Activated CD4-positive, alpha-beta T cell treated with anti-CD3 and anti-CD28 coated beads, Interleukin-10, Interleukin-2, amounts not matched to agents 100 ng/mL and 50 ng/mL, durations not matched to agents 16 hours and 8 hours (primary cell): Measurements from ENCODE around the gene RNF166.

Experiments used
- DNase-seq: peaks from one replicate; pipeline ENCODE4 v3.0.0-alpha.2; 2020

Gene RNF166

DNA sequence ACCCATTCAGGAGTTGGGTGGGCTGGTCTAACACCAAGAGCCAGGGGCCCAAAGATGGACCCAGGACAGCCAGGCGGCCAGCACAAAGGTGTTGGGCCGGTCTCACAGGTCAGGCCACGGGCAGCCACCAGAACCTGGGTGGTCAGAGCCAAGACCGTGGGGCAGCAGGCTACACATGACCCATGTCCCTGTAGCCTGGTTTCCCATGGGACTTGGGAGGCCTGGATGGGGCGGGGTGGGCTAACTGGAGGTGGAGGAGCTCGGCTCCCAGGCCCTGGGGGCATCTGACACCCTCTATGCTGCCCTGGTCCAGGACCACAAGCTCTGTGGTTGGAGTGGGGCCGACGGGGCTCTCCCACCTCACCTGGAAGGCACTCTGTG lies 17.3 kb upstream of the RNF166 start:
- no peak for DNase-seq

DNA sequence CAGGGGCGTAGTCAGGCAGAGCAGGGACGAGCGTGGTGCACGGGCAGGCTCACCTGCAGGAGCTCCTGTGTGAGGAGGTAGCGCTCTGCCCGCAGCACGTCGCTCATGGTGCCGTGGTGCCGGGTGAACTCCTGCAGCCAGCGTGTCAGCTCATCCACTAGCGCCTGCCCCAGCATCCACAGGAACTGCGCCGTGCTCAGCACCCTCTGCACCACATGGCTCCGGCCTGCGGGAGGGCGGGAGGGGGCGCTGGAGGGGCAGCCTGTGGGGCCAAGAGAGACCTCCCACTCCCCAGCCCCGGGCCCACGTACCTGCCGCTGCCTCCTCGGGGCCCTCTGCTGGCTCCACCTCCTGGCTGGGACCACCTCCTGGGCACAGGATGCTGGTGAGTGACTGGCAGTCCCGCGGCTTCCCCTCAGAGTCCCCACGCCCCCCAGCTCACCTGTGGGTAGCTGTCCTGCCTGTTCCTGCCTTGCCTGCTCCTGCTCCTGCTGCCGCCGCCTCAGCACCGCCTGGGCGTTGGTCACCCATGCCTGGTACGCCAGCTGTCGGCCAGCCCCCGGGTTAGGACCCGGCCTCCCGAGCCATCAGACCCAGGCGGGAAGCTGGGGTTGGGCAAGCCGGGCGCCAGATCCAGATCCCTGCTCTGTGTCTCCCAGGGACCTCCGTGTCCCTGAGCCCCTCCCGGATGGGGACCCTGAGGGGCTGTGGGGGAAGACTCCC lies 16.7 kb upstream of the RNF166 start:
- DNase-seq, result no peak

DNA sequence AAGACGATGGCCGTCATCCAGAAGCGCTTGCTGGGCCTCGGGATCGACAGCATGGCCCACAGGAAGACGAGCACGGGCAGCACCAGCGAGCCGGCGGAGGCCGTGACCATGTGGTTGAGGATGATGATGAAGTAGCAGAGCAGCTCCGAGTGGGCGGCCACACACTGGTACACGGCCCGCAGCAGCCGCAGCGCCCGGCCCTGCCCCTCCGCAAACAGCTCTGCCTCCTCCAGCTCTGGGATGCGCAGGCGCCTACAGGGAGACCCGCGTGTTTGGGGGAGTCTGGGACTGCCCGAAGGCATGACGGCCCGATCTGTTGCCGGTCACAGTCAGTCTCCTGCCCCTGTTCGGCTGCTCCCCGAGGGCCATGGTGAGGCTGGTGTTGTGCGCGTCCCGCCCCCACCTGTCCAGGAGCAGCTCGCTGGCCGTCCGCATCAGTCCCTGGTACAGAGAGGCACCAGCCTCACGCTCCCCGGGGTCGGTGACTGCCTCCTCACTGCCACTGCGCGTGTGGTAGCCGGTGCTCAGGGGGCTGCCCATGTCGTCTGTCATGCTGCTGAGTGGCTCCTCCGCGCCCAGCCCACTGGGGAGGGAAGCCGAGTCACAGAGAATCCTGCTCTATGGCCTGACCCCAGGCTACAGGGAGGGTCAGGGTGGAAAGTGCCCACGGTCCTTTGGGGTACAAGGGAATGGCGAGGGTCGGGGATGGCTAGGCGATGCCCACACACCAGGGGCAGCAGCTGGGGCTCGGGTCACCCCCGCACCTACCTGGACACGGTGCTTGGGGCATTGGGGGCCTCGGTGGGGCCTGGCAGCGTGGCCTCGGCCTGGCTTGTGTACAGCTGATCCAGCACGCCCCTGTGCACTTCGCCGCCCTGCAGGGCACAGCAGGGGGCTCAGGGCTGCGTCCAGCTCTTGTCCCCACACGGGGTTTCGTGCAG lies 15.9 kb upstream of the RNF166 start:
- DNase-seq, result no peak

DNA sequence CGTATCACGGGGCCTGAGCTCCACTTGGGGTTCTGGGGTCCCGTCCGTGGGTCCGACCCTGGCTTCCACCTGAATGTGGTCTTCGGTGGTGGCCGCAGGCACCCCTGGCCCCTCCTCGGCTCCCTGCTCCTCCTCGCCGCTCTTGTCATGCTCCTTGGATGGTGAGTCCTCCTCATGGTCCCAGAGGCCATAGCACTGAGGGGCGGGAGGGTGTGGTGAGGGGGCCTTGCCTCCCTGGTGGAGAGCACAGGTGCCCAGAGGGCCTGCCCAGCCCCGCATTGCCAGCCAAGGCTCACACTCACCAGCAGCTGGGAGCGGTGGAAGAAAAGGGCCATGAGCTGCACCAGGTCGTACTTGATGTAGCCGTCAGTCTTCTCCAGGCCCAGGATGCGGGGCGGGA lies 15.0 kb upstream of the RNF166 start:
- DNase-seq, result no peak

DNA sequence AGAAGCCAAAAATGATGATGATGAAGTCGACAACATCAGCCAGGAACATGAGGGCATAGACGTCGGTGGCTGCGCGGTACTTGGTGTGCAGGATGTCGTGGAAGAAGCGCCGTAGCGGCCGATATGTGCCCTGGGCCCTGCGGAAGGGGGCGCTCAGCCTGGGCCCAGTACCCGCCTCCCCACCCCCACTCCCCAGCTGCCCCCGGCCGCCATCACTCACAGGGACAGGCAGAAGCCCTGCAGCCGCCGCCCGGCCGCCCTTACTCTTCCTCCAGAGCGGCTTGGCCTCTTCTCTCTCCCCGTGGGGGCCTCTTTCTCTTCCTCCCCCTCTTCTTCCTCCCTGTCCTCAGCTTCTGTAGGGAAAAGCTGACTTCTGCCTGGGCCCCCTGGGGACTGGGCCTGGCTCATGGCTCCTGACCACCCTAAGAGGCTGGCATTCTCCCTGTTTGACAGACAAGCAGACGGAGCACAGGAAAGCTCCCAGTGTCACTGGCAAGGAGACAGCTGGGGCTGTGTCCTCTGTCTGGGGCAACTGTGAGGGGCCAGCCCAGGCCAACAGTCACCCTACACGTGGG lies 14.3 kb upstream of the RNF166 start:
- no peak for DNase-seq

DNA sequence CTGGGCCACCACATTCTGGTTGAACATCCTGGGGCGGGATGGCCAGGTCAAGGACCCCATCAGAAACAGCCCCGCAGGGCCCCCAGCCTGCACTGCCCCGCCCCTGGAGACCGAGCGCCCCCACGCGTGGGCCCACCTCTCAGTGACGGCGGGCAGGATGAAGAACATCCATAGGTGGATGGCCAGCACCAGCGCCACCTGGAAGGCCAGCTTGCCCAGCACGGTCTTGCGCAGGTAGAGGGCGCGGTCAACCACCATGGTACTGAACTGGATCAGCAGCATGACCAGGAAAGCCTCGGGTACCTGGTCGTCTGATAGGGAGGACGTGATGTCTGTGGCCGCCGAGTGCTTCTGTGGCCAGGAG lies 13.7 kb upstream of the RNF166 start:
- no peak for DNase-seq

DNA sequence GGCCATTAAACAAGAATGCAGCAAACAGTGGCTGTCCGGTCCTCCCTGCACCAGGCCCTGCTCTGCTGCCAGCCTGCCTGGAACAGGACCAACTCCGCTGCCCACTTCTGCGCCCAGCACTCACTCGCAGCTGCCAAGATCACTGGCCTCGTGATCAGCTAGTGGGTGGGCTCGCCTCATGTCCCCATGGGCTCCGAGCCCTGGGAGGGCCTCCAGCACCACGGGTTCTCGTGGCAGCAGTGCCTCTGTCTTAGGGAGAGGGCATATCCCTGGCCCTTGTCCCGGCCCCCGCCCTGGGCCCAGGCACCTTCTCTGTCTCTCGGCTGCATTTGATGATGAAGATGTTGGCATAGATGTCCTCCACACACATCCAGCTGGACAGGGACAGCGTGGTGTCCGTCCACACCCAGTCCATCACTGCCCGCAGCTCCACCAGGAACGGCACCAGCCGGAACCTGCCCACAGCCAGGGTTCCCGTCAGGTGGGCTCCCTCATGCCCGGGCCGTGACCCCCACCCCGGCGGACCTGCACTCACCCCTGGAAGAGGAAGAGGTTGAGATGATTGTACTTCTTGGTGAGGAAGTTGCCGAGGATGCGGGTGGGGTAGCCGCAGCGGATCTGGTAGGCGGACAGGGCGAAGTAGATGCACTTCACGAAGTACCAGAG lies 13.2 kb upstream of the RNF166 start:
- no peak for DNase-seq

DNA sequence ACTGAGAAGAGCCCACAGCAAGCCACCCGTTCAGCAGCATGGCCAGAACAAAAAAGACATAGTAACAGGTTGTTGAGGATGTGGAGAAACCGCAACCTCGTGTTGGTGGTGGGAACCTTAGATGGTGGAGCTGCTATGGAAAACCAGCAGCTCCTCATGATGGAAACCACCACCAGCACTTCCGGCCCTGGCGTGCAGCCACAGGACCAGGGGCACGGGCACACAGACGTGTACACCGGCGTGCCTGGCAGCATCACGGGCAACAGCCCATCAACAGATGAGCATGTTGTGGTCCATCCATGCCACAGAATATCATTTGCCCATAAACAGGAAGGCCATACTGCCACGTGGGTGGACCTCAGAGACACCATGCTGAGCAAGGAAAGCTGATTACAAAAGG lies 12.0 kb upstream of the RNF166 start:
- no peak for DNase-seq

DNA sequence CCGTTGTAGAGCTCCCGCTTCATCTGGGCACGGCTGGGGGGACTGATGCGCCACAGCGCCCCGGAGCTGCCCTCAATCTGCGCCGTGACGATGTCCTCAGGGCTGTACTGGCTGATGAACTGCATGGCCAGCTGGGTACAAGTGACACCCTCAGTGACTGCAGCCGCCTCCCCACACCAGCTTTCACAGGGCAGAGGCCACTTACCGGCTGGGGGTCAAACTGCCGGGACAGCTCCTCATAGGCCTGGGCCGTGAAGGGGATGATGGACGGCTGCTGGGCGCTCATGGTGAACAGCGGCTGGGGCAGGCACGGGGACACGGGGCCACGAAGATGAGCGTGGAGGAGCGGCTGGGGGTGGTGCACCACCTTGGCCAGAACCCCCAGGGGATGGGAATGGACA lies 10.4 kb upstream of the RNF166 start:
- no peak for DNase-seq

DNA sequence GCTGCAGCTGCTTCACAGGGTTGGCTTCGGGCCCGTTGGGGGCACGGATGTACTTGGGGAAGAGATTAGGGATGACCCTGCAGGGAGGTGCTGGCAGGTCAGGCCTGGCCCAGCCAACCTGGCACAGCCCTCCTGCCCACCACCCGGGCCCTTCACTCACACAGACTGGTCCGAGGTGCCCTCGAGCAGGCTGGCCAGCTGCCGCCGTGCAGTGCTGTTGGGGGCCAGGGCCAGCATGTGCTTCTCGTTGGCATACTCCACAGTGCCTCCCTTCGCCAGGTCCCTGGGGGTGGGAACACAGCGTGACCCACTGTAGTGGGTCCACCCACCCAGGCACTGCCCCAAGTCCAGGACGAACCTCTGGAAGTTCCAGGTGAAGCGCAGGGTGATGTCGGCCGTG lies 10.0 kb upstream of the RNF166 start:
- DNase-seq, result no peak

DNA sequence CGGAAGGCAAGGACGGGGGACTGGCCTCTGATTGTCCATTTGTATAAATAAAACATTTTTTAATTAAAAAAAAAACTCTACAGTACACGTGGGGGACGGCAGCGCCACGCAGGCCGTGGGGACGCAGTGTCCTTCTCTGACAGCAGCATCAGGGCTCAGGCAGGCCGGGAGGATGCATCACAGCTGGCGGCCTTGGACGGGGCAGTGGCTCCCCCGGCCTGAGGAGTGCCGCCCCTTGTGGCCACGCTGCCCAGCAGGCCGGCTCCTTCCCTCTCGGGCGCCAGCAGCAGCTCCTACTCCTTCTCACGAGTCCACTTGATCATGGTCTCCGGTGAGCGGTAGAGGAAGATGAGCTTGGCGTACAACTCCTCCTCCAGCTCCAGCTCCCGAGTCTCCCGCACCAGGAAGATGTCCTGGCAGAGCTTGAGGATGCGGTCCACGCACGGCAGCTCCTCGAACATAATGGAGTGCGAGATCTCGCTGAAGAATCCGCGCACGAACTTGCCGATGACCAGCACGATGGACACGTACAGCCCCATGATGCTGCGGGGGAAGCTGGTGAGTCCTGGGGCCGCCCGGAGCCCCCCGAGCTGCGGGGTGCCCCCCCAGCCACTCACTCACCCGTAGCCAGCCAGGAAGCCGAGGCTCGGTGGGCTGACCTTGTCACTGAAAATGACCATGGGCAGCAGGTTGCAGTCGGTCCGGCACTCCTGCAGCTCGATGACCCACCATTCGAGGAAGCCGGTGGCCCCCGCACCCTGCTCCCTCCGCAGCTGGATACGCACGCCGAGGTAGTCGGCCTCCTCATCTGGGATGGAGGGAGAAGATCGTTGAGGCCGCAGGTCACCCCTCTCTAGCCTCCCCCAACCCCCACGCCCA lies 9.3 kb upstream of the RNF166 start:
- no peak for DNase-seq

DNA sequence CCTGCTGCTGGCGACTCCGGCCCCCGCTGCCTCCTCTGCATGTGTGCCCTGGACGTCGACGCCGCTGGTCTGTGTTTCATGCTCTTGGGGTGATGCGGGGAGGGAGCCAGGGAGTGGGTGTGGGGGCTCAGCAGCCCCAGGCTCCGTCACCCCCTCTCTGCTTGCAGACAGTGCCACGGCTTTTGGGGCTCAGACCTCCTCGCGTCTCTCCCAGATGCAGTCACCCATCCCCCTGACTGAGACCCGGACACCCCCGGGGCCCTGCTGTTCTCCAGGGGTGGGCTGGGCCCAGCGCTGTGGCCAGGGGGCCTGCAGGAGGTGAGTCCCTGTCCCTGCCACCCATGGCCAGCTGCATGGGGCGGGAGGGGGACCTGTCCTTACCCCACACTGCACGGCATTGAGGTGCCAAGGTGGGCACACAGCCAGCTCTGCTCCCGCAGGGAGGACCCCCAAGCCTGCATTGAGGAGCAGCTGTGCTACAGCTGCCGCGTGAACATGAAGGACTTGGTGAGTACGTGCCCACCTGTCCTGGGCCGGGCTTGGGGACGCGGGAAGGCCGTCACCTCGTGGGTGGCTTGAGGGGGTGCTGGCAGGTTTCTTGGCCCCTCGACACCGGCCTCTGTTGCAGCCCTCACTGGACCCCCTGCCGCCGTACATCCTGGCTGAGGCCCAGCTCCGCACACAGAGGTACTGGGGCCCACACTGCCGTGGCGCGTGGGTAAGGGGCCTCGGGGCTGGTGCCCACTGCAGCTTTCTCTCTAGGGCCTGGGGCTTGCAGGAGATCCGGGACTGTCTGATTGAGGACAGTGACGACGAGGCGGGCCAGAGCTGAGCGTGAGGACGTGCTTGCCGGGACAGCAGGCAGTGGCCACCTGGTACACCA lies 8.5 kb upstream of the RNF166 start:
- no peak for DNase-seq

DNA sequence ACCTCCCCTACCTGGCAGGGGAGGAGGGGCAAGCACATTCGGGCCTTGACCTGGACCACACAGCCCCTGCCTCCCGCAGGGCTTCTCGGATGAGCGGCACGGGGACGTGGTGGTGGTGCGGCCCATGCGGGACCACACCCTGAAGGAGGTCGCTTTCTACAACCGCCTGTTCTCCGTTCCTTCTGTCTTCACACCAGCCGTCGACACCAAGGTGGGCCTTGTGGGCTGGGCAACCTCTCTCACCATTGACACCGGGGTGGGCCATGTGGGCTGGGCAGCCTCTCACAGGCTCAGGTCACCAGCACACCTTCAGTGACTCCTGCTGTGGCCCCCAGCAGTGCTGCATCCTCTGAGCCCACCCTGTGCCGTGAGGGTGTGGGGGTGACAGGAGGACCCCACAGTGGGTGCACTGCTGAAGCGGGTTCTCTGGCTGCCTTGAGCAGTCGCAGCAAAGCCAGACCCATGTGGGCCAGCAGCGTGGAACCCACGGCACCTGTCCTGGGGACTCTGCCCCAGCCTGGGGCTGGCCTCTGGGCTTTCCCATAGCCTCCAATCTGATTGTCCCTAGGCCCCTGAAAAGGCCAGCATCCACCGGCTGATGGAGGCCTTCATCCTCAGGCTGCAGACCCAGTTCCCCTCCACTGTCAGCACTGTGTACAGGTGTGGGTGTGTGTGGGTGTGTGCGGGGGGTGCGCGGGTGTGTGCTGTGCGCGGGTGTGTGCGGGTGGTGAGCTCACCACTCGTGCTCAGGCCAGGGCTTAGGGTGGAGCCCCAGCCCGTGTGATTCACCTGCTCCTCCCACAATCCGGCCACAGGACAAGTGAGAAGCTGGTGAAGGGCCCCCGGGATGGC lies 7.6 kb upstream of the RNF166 start:
- DNase-seq, result no peak

DNA sequence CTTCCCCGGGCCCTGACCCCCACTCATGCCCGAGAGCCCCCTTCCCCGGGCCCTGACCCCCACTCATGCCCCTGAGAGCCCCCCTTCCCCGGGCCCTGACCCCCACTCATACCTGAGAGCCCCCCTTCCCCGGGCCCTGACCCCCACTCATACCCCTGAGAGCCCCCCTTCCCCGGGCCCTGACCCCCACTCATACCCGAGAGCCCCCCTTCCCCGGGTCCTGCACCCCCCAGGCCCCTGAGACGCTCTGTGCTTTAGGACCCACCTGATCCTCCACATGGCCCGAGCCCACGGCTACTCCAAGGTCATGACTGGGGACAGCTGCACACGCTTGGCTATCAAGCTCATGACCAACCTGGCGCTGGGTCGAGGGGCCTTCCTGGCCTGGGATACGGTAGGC lies 6.8 kb upstream of the RNF166 start:
- no peak for DNase-seq

DNA sequence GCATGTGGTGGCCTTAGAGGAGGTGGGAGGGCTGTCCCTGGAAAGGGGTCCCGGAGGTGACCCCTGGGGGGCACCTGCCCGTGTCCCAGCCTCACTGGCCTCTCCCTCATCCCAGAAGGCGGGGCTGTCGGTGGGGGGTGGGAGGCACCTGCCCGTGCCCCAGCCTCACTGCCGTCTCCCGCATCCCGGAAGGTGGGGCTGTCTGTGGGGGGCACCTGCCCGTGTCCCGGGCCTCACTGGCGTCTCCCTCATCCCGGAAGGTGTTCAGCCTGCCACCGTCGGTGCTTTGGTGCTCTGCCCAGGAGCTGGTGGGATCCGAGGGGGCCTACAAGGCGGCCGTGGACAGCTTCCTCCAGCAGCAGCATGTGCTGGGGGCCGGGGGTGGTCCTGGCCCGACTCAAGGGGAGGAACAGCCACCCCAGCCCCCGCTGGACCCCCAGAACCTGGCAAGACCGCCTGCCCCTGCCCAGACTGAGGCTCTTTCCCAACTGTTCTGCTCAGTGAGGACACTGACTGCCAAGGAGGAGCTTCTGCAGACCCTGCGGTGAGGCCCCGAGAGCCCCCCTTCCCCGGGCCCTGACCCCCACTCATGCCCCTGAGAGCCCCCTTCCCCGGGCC lies 6.3 kb upstream of the RNF166 start:
- no peak for DNase-seq

DNA sequence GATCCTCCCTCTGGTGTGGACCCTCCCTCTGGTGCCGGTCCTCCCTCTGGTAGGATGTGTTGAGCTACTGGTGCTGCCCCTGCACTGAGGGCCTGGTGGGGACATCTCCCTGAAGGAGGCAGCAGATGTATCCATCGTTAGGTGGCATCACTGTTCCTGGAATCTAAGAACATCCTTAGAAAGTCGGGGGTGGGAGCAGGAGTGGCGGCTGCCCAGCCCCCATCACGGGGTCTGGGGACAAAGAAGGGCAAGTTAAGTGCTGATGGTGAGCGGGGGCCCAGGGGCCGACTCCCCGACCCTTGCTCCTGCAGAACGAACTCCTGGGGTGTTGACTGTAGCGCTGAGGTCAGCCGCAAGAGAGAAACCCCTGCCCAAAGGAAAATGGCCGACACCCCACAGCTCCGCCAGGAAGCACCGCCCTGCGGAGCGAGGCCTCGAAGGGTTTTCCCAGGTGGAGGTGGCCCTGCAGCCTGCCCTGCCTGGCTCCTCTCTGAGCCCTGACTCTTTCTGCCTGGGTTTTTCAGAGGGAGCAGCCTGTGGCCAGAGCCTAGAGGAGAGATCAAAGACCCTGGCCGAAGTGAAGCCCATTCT lies 5.6 kb upstream of the RNF166 start:
- DNase-seq, result no peak

DNA sequence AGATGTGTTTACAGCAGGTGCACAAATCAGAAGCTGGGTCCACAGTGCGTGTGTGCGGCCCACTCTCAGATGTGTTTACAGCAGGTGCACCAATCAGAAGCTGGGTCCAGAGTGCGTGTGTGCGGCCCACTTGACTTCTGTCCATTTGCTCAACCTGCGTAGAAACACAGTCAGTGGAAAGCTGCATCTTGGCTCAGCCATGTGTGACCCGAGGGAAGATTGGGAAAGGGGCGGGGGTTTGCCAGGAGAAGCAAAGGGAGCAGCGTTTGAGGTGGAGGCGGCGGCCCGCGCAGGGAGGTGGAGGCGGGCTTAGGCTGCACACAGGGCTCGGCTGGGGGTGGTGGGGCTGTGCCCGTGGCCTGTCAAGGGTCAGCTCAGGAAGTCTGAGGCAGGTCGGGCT lies 4.3 kb upstream of the RNF166 start:
- DNase-seq, result no peak

DNA sequence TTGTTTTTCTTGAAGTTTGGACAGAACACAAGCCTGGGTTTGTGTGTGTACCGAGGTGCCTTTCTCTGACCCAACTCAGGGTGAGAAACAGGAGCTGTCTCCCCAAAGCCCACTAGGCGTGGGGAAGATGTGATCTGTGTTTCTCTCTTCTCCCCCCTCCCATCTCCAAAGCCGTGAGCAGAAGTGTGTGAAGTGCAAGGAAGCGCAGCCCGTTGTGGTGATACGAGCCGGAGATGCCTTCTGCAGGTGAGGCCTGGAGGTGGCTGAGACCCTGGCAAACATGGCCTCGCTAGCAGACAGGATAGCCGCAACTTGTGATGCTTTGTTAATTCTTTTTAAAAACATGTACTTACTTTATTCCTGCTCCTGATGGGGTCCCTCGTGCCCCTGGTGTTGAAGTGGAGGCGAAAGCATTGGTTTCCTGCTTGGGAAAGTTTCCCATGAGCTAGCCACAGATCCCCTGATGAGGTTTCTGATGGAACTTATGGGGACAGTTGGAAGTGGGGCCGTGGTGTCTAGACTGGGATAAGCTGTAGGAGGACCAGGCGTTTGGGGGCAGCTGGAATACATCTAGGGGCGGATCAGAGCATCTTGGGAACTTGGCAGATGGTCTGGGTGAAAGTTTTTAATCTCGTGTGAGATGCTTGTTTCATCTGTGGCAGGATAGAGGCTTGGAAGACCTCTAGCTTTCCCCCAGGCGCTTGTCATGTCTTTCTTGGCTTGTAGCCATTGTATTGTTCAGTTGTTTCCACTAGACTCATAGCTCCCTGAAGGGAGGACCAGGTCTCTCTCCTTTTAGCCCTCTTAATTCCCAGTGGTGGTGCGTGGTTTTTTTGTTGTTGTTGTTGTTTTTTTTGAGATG lies 988 bp upstream of the RNF166 start:
- DNase-seq, result no peak

DNA sequence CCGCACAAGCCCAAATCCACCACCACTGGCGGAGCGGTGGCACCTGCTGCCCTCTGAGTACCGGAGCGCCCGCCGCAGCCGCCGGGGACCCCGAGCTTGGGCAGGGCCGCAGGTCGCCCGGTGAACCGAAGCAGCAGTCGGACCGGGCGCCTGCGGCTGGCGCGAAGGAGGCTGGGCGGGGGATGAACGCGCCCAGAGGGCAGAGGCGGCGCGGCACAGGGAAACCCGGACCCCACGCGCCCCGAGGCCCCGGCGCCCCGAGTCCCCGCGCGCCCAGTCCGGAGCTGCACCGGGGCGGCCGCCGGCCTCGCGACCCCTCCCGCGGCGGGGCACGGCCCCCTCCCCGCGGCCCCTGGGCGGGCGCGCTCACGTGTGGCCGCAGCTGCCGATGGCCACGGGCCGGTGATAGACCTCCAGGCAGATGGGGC lies 393 bp downstream of the RNF166 start:
- no peak for DNase-seq
